ENCODE measurements around the gene MAML1.

MAML1 gene

DNA sequence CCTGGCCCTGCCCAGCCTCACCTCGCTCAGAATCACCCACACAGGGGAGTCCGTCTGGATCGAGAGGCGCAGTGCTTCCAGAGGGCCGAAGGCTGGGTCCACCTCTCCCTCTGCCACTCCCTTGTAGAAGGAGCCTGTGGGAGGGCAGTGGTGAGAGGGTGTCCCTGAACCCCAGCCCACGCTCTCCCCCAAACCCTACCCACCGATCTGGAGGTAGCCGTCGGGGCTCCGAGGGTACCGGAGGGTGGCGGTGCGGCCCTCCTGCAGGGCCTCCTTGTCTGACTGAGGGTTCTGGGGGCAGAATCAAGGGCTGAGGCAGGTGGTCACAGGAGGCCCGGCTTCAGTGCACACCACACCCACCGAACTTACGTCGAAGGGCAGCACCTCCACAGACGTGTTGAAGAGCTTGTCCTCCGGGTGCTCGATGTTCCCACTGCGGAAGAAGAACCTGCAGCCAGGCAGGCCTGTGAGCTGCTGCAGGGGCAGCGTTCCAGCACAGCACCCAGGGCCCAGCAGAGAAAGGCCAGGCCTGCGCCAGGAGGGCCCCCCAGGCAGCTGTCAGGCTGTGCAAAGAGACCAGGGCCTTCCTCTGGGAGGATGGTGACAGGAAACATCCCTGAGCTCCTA, 65.6 kb downstream of the MAML1 start:
- Histone ChIP-seq H2AFZ (ENCODE audit: low read length) (no peak overlapping the region), H3F3A (ENCODE audit: low read depth) (no peaks in the 10 kb centered on the region), H3K4me3 (ENCODE audit: low read length, poor library complexity, severe bottlenecking) (no peak overlapping the region), H3K4me2 (ENCODE audit: low read depth, low read length, poor library complexity, severe bottlenecking) (no peak overlapping the region), H3K9me2 (replicated peaks; ENCODE audit: low read depth, low read length) (no peaks in the 10 kb centered on the region), H3K9me3 (ENCODE audit: insufficient read depth, low read depth, low read length) (no peaks in the 10 kb centered on the region), H3K79me2 (ENCODE audit: insufficient read depth, low read length) (no peaks in the 10 kb centered on the region; the same call in 1 of the 2 replicates), H3K27me3 (ENCODE audit: insufficient read depth, low read length, poor library complexity, severe bottlenecking) (no peaks in the 10 kb centered on the region), H4K20me1 (ENCODE audit: insufficient read depth, low read length, poor library complexity, severe bottlenecking) (peaks cover 5% of the 10 kb centered on the region), H3K9ac (ENCODE audit: low read depth, low read length, poor library complexity, severe bottlenecking) (no peak overlapping the region), H3K36me3 (ENCODE audit: insufficient read depth, low read length) (peaks cover 6% of the 10 kb centered on the region; the same call in 1 of the 2 replicates), H3K4me1 (ENCODE audit: insufficient read depth, low read length, poor library complexity, severe bottlenecking) (peaks cover 19% of the 10 kb centered on the region)
- TF ChIP-seq, protein P1, sequence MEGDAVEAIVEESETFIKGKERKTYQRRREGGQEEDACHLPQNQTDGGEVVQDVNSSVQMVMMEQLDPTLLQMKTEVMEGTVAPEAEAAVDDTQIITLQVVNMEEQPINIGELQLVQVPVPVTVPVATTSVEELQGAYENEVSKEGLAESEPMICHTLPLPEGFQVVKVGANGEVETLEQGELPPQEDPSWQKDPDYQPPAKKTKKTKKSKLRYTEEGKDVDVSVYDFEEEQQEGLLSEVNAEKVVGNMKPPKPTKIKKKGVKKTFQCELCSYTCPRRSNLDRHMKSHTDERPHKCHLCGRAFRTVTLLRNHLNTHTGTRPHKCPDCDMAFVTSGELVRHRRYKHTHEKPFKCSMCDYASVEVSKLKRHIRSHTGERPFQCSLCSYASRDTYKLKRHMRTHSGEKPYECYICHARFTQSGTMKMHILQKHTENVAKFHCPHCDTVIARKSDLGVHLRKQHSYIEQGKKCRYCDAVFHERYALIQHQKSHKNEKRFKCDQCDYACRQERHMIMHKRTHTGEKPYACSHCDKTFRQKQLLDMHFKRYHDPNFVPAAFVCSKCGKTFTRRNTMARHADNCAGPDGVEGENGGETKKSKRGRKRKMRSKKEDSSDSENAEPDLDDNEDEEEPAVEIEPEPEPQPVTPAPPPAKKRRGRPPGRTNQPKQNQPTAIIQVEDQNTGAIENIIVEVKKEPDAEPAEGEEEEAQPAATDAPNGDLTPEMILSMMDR (conservative IDR thresholded peaks at IDR 0.05; ENCODE audit: low read length), result no peak
- no peak for TF ChIP-seq EZH2phosphoT487 (IDR thresholded peaks at IDR 0.05; ENCODE audit: borderline replicate concordance)

DNA sequence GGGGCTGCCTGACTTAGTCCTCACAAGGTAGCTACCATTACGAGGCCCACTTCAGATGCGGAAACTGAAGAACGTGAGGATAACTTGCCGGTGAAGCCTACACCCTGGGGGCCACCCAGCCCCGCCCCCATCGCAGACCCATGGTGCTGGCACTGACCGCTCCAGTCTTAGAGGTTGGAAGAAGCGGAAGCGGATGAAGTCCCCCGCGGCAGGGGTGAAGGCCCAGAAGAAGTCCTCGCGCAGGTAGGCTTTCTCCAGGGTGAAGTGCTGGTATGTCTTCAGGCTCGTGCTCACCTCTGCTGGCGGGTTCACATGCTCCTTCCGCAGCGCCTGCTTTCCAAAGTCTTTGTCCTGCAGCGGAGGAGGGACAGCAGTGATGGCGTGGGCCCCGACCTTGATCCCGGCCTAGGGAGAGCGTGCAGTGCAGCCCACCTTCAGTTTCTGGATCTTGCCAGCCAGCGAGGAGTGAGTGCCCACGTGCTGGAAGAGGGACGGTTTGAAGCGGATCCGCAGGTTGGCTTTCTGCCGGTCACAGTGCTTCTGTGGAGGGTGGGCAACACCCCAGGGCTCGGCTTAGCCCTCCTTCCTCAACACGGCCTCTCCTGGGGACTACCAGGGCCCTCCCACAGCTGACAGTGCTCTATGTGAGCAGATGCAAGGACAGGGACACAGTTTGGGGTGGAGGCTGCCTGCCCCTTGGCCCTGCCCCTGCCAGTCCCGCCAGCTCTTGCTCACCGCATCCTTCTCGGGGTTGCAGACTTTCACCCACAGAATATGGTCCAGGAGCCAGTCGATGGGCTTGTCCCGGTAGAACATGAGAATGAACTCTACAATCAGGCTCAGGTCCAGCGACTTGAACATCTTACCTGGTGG, 66.4 kb downstream of the MAML1 start:
- Histone ChIP-seq H3K79me2 (ENCODE audit: insufficient read depth, low read length) (no peaks in the 10 kb centered on the region; the same call in 1 of the 2 replicates), H3K36me3 (ENCODE audit: insufficient read depth, low read length) (peaks cover 6% of the 10 kb centered on the region; the same call in 1 of the 2 replicates), H3K9me2 (replicated peaks; ENCODE audit: low read depth, low read length) (no peaks in the 10 kb centered on the region), H4K20me1 (ENCODE audit: insufficient read depth, low read length, poor library complexity, severe bottlenecking) (peaks cover 5% of the 10 kb centered on the region), H3K4me3 (ENCODE audit: low read length, poor library complexity, severe bottlenecking) (no peak overlapping the region), H2AFZ (ENCODE audit: low read length) (no peak overlapping the region), H3K4me2 (ENCODE audit: low read depth, low read length, poor library complexity, severe bottlenecking) (no peak overlapping the region), H3F3A (ENCODE audit: low read depth) (no peaks in the 10 kb centered on the region), H3K9me3 (ENCODE audit: insufficient read depth, low read depth, low read length) (no peaks in the 10 kb centered on the region), H3K27me3 (ENCODE audit: insufficient read depth, low read length, poor library complexity, severe bottlenecking) (no peaks in the 10 kb centered on the region), H3K4me1 (ENCODE audit: insufficient read depth, low read length, poor library complexity, severe bottlenecking) (peaks cover 14% of the 10 kb centered on the region), H3K9ac (ENCODE audit: low read depth, low read length, poor library complexity, severe bottlenecking) (no peak overlapping the region)
- TF ChIP-seq, protein P1 (conservative IDR thresholded peaks at IDR 0.05; ENCODE audit: low read length), result no peak
- no peak for TF ChIP-seq EZH2phosphoT487 (IDR thresholded peaks at IDR 0.05; ENCODE audit: borderline replicate concordance)

DNA sequence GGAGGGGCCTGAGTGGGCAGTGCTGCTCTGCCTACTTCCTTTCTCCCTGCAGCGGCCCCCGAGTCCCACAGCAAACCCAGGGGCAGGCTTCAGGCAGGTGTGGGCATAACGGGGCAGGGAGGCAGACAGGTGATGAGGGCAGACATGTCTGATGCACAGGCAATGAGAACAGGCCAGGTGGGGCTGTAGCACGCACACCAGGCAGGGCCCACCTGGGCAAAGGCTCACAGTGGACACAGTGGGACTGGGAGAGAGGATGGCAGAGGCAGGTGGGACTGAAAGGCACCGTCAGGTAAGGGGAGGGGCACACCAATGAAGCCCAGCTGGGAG, 67.0 kb downstream of the MAML1 start:
- Histone ChIP-seq H3K4me2 (ENCODE audit: low read depth, low read length, poor library complexity, severe bottlenecking) (no peak overlapping the region), H4K20me1 (ENCODE audit: insufficient read depth, low read length, poor library complexity, severe bottlenecking) (peaks cover 10% of the 10 kb centered on the region), H2AFZ (ENCODE audit: low read length) (no peak overlapping the region), H3K9me3 (ENCODE audit: insufficient read depth, low read depth, low read length) (no peaks in the 10 kb centered on the region), H3K4me1 (ENCODE audit: insufficient read depth, low read length, poor library complexity, severe bottlenecking) (peaks cover 14% of the 10 kb centered on the region), H3F3A (ENCODE audit: low read depth) (no peaks in the 10 kb centered on the region), H3K9ac (ENCODE audit: low read depth, low read length, poor library complexity, severe bottlenecking) (no peak overlapping the region), H3K79me2 (ENCODE audit: insufficient read depth, low read length) (peaks cover 3% of the 10 kb centered on the region; the same call in 1 of the 2 replicates), H3K36me3 (ENCODE audit: insufficient read depth, low read length) (peaks cover 6% of the 10 kb centered on the region; the same call in 1 of the 2 replicates), H3K4me3 (ENCODE audit: low read length, poor library complexity, severe bottlenecking) (no peak overlapping the region), H3K27me3 (ENCODE audit: insufficient read depth, low read length, poor library complexity, severe bottlenecking) (no peaks in the 10 kb centered on the region), H3K9me2 (replicated peaks; ENCODE audit: low read depth, low read length) (no peaks in the 10 kb centered on the region)
- no peak for TF ChIP-seq EZH2phosphoT487 (IDR thresholded peaks at IDR 0.05; ENCODE audit: borderline replicate concordance)
- TF ChIP-seq, protein P1 (conservative IDR thresholded peaks at IDR 0.05; ENCODE audit: low read length), result no peak

All from Loucy (cell line).